ENCODE data around the gene ITGA4. TPM values are rescaled to one million over a fixed set of nuclear protein-coding genes. Genes with fewer than 3 reads are reported as not detected.

Gene ITGA4
- total RNA-seq, 4 donors from 2014 or later: 2.0 to 7.8 (median 6.0) TPM

- no peak overlapping the region for H3K27ac ChIP-seq
- 80 to 83% methylated on average over 1 of the region's 1 CpG for WGBS, 2 donors
Observed at GRCh38 chr2:181462033-181462432, 4.8 kb downstream of the ITGA4 start.

GRCh38 chr2:181463588-181463987, 6.4 kb downstream of the ITGA4 start:
- Histone ChIP-seq H3K27ac (no peak overlapping the region), H3K4me1 (no peaks in the 10 kb centered on the region), H3K27me3 (no peaks in the 10 kb centered on the region), H3K9me3 (no peaks in the 10 kb centered on the region), H3K36me3 (no peaks in the 10 kb centered on the region), H3K4me3 (replicated peaks in 1 of 3) (no peak overlapping the region)
- intact Hi-C loops (cut with DNase I): no loop called here
- DNase-seq: no peak
- WGBS, 2 donors: 85 to 90% methylated on average over 3 of the region's 3 CpGs
- TF ChIP-seq POLR2A (IDR thresholded peaks at IDR 0.05) (no peak), CTCF (IDR thresholded peaks at IDR 0.05) (no peak)

More at GRCh38 chr2:181462033-181462432, 4.8 kb downstream of the ITGA4 start:
- DNase-seq: no peak
- Histone ChIP-seq H3K36me3 (no peaks in the 10 kb centered on the region), H3K4me3 (replicated peaks in 1 of 3) (no peak overlapping the region), H3K9me3 (no peaks in the 10 kb centered on the region), H3K4me1 (peaks cover 0 to 10% of the 10 kb centered on the region in 2 donors), H3K27me3 (peaks cover 3% of the 10 kb centered on the region)
- TF ChIP-seq CTCF (IDR thresholded peaks at IDR 0.05): no peak
- intact Hi-C loops (cut with DNase I): no loop called here

GRCh38 chr2:181464966-181465365, 7.8 kb downstream of the ITGA4 start:
- H3K4me1 ChIP-seq: no peaks in the 10 kb centered on the region
- H3K4me3 ChIP-seq (replicated peaks in 1 of 3): no peak overlapping the region
- intact Hi-C loops (cut with DNase I): no loop called here
- H3K9me3 ChIP-seq: no peaks in the 10 kb centered on the region
- no peaks in the 10 kb centered on the region for H3K36me3 ChIP-seq
- no peak overlapping the region for H3K27ac ChIP-seq
- WGBS, 2 donors: 77 to 78% methylated on average over 2 of the region's 2 CpGs
- H3K27me3 ChIP-seq: no peaks in the 10 kb centered on the region
- no peak for TF ChIP-seq CTCF (IDR thresholded peaks at IDR 0.05)
- TF ChIP-seq POLR2A (IDR thresholded peaks at IDR 0.05): no peak
- no peak for DNase-seq

GRCh38 chr2:181465676-181466375, 8.6 kb downstream of the ITGA4 start:
- DNase-seq: no peak
- intact Hi-C loops (cut with DNase I): no loop called here
- TF ChIP-seq CTCF (IDR thresholded peaks at IDR 0.05) (no peak), POLR2A (IDR thresholded peaks at IDR 0.05) (no peak)
- Histone ChIP-seq H3K27me3 (no peaks in the 10 kb centered on the region), H3K4me3 (replicated peaks in 1 of 3) (no peak overlapping the region), H3K27ac (no peak overlapping the region), H3K4me1 (no peaks in the 10 kb centered on the region), H3K9me3 (no peaks in the 10 kb centered on the region), H3K36me3 (no peaks in the 10 kb centered on the region)
- WGBS, 2 donors: 78 to 88% methylated on average over 3 of the region's 3 CpGs

GRCh38 chr2:181466661-181467576, 9.7 kb downstream of the ITGA4 start:
- Histone ChIP-seq H3K27ac (no peak overlapping the region), H3K27me3 (no peaks in the 10 kb centered on the region), H3K4me1 (no peaks in the 10 kb centered on the region), H3K4me3 (replicated peaks in 1 of 3) (no peak overlapping the region), H3K9me3 (no peaks in the 10 kb centered on the region), H3K36me3 (no peaks in the 10 kb centered on the region)
- TF ChIP-seq POLR2A (IDR thresholded peaks at IDR 0.05): no peak
- TF ChIP-seq CTCF (IDR thresholded peaks at IDR 0.05): peak in 5 of 6 experiments; percentile 25 to 72 (median 40)
- 50 to 56% methylated on average over 4 of the region's 4 CpGs for WGBS, 2 donors
- intact Hi-C loops (cut with DNase I): no loop called here
- peak; percentile 44 to 68 for DNase-seq
